Mammary epithelial cell (primary cell): Measurements from ENCODE around the gene PPP1R9B.

Experiments
- CTCF ChIP-seq, 2 donors: IDR thresholded peaks in 1 of 2; conservative IDR thresholded peaks in 1 of 2; 2 replicates each; pipeline ENCODE4 v1.5.1; 2011 to 2012; ENCODE audit warnings: inconsistent platforms in 2 of 2, low read length in 2 of 2, mild to moderate bottlenecking in 2 of 2, control low read depth in 1 of 2, low read depth in 1 of 2; ENCODE audit not compliant: insufficient read depth in 1 of 2; ENCODE audit errors: extremely low read depth in 1 of 2
- EZH2 ChIP-seq: IDR thresholded peaks from 2 replicates; pipeline ENCODE4 v1.6.1; 2012; ENCODE audit warnings: low read length, inconsistent platforms, borderline replicate concordance

- TF ChIP-seq CTCF (conservative IDR thresholded peaks at IDR 0.05 in 1 of 2, IDR thresholded peaks at IDR 0.05 in 1 of 2; ENCODE audit: extremely low read depth in 1 of 2, insufficient read depth in 1 of 2, low read depth in 1 of 2, low read length in 2 of 2), result no peak
- TF ChIP-seq EZH2, result no peak
Measured at GRCh38 chr17:50185631-50186471, 35.4 kb upstream of the PPP1R9B start.
